Transverse colon (tissue), 4 donors: ENCODE measurements around the gene ZFP92. TPM values are rescaled to one million over a fixed set of nuclear protein-coding genes. Genes with fewer than 3 reads are reported as not detected.

Source experiments
- DNase-seq: peaks from one replicate; pipeline ENCODE4 v3.0.0-alpha.2; 2019
- H3K27ac ChIP-seq, 4 donors: fragments of 200-600 bp; sonication (generic); 2 replicates each; pipeline ENCODE4 v1.5.1; 2016 to 2018; ENCODE audit warnings: inconsistent platforms in 4 of 4
- H3K27me3 ChIP-seq: fragments of 200-600 bp; sonication (generic); 2 replicates; pipeline ENCODE4 v1.5.1; 2017; ENCODE audit warnings: inconsistent platforms
- H3K36me3 ChIP-seq, 4 donors: fragments of 200-600 bp; sonication (generic); 2 replicates each; pipeline ENCODE4 v1.5.1; 2017 to 2019; ENCODE audit warnings: inconsistent platforms in 4 of 4
- H3K4me1 ChIP-seq, 4 donors: fragments of 200-600 bp; sonication (generic); 2 replicates each; pipeline ENCODE4 v1.5.1; 2017 to 2020; ENCODE audit warnings: inconsistent platforms in 4 of 4
- H3K4me3 ChIP-seq, 4 donors: fragments of 200-600 bp; sonication (generic); 1 replicate in 1 of 4; 2 replicates in 3 of 4; pipeline versions ENCODE4 v1.5.1 to v1.6.1; 2017 to 2019; ENCODE audit warnings: inconsistent platforms in 4 of 4
- H3K9me3 ChIP-seq, 2 donors: fragments of 200-600 bp; sonication (generic); 2 replicates each; pipeline ENCODE4 v1.5.1; 2017 to 2019; ENCODE audit warnings: inconsistent platforms in 2 of 2
- EP300 ChIP-seq: sonication (generic); formaldehyde crosslinking; IDR thresholded peaks from one replicate; pipeline ENCODE4 v1.6.1; 2017; ENCODE audit warnings: antibody characterized with exemption, low read depth
- POLR2A ChIP-seq: fragments of 450-650 bp; IDR thresholded peaks from one replicate; pipeline ENCODE4 v1.6.1; 2016; ENCODE audit warnings: antibody characterized with exemption, mild to moderate bottlenecking, moderate library complexity
- POLR2AphosphoS5 ChIP-seq, 3 donors: sonication (generic); formaldehyde crosslinking; IDR thresholded peaks; one replicate each; pipeline ENCODE4 v1.6.1; 2016; ENCODE audit warnings: antibody characterized with exemption in 3 of 3
- WGBS, 2 donors: methylation state at CpG; one replicate each; pipeline ENCODE4 v1.1.5; 2018; ENCODE audit warnings: low coverage in 1 of 2; 5-methylcytosine and 5-hydroxymethylcytosine counted together
- in situ Hi-C, 4 donors: fragments of 200-750 bp; cut with MboI; loops; one replicate each; pipeline versions ENCODE4 v1.15.0 to v1.15.1; 2017; ENCODE audit warnings: low sequenced_read_pairs in 3 of 4, low pct_ligation_motif_present in 1 of 4, low pct_unique_long_range_greater_than_20kb in 1 of 4
- intact Hi-C: fragments of 100-400 bp; cut with DNase I; formaldehyde crosslinking; loops from one replicate; pipeline ENCODE4 v1.15.1; 2023; ENCODE audit warnings: low total_unique reads
- total RNA-seq, 4 donors: library from RNA; depleted of rRNA; stranded (reverse); fragments of >200 nt; gene quantifications; one replicate each; pipeline ENCODE4 v1.1.0, GENCODE V29; 2016
- TF ChIP-seq, protein P1 (sequence below), 5 experiments: fragments of 200-600 bp in 3 of 5; fragments of 450-650 bp in 2 of 5; sonication (generic) in 3 of 5; IDR thresholded peaks; 1 replicate in 2 of 5; 2 replicates in 3 of 5; pipeline ENCODE4 v1.5.1; 2016 to 2017; ENCODE audit warnings: antibody characterized with exemption in 5 of 5, inconsistent platforms in 3 of 5, mild to moderate bottlenecking in 2 of 5, moderate library complexity in 1 of 5

The ZFP92 gene
- total RNA-seq, 4 donors from 2014 or later: 0.27 to 3.0 (median 1.3) TPM

DNA sequence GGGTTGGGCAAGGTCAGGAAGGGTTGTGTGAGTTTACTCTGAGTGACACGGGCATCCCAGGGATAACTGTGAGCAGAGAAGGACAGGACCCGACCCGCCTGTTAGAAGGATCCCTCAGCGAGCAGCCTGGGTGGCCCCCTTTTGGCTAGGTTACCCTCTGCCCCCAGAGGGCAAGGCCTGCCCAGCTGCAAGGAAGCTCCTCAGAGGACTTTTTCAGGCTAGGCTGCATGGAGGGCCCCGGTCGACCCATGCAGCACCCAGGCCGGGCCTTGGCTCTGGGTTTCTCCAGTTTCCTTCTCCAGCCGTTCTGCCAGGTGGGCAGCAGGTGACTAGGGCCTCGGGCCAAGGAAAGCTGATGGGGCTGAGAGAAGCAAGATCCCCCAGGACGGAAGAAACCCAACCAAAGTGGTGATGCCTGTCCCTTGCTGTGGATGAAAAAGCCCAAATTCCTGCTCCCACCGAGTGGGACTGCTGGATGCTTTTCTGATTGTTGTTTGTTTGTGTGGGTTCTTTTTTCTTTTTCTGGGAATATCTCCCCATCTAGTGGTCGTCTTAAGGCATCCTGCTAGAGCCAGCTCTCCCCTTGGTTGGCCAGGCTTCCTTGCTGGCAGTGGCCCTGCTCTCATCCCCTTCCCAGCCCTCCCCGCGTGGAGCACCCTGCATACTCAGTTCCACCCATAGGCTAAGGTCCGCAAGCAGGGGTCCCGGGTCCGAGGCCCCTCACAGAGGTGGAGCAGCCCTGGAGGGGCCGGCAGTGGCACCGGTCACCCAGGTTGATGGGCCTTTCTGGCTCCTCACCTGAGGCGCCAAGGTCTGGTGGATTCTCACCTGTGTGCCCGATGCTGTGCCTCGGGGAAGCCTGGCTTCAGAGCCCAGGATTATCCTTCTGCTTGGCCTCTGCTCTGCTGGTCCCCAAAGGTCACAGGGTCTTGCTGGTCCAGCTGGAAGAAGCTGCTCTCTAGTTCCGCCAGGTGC, 1.8 kb downstream of the ZFP92 start:
- no peak for DNase-seq
- WGBS, 2 donors: 82% methylated on average over 21 of the region's 23 CpGs; no CpG with 5 or more reads in 1 of the 2 donors

DNA sequence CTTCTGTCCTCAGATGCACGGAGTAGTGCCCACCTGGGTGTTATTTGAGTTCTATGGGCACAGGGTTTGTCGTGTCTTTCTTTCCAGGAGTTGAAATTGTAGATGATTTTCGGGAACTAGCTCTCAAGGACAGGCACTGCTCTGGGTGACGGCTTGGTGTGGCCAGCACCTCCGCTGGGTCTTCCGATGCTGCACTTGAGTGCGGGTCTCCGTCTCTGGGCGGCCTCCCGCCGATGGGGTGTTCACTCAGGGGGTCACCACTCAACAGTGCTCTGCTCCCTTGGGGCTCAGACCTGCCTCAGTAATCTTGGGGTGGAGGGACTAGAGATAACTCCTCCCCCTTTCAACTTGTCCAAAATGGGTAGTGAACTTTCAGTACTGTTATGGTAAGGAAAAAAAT, 2.5 kb downstream of the ZFP92 start:
- Histone ChIP-seq H3K9me3 (no peaks in the 10 kb centered on the region), H3K27me3 (peaks cover 5% of the 10 kb centered on the region), H3K4me3 (no peak overlapping the region), H3K36me3 (no peaks in the 10 kb centered on the region), H3K4me1 (peaks cover 0 to 7% (median 3%) of the 10 kb centered on the region in 4 donors), H3K27ac (no peak overlapping the region)
- 85% methylated on average over 11 of the region's 11 CpGs; no CpG with 5 or more reads in 1 of the 2 donors for WGBS, 2 donors
- DNase-seq: no peak
- intact Hi-C loops: no loop called here
- no peak for TF ChIP-seq POLR2AphosphoS5 (IDR thresholded peaks at IDR 0.05)
- in situ Hi-C loops: no loop called here

More for the DNA sequence above, 1.8 kb downstream of the ZFP92 start:
- no peaks in the 10 kb centered on the region for H3K9me3 ChIP-seq
- H3K4me1 ChIP-seq: peaks cover 0 to 7% (median 3%) of the 10 kb centered on the region in 4 donors
- intact Hi-C loops: no loop called here
- peaks cover 5% of the 10 kb centered on the region for H3K27me3 ChIP-seq
- no peak overlapping the region for H3K27ac ChIP-seq
- H3K36me3 ChIP-seq: no peaks in the 10 kb centered on the region
- TF ChIP-seq EP300 (no peak), POLR2AphosphoS5 (IDR thresholded peaks at IDR 0.05) (no peak), POLR2A (no peak)
- TF ChIP-seq, protein P1, sequence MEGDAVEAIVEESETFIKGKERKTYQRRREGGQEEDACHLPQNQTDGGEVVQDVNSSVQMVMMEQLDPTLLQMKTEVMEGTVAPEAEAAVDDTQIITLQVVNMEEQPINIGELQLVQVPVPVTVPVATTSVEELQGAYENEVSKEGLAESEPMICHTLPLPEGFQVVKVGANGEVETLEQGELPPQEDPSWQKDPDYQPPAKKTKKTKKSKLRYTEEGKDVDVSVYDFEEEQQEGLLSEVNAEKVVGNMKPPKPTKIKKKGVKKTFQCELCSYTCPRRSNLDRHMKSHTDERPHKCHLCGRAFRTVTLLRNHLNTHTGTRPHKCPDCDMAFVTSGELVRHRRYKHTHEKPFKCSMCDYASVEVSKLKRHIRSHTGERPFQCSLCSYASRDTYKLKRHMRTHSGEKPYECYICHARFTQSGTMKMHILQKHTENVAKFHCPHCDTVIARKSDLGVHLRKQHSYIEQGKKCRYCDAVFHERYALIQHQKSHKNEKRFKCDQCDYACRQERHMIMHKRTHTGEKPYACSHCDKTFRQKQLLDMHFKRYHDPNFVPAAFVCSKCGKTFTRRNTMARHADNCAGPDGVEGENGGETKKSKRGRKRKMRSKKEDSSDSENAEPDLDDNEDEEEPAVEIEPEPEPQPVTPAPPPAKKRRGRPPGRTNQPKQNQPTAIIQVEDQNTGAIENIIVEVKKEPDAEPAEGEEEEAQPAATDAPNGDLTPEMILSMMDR (IDR thresholded peaks at IDR 0.05): no peak
- H3K4me3 ChIP-seq: no peak overlapping the region
- in situ Hi-C loops: no loop called here

DNA sequence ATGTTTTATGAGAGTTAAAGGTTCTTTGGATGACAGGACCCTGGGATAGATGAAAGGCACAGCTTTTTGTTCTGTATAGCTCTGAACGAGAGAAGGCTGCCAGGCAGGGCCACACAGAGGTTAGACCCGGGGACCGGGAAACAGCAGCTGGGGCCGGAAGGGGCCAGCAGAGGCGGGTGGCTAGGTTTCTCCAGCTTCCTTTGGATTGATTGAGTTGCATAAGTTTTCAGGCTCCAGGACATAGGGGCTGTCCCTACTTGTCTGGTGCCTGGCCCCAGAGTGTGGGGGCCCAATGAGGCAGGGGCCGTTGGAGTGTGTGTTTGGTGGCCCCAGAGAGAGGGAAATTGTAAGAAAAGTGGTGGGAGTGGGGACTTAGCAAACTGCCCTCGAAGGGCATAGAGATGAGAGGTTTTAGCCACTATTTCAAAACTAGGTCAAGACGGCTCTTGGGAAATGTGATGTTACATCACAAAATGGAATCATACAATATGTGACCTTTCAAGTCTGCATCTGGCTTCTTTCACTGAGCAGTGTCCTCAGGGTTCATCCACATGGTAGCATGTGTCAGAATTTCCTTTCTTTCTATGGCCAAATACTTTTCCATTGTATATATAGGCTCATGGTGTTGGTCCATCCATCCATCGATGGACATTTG, 3.7 kb downstream of the ZFP92 start:
- Histone ChIP-seq H3K4me3 (no peak overlapping the region), H3K9me3 (no peaks in the 10 kb centered on the region), H3K27ac (no peak overlapping the region), H3K4me1 (peaks cover 0 to 7% (median 3%) of the 10 kb centered on the region in 4 donors), H3K36me3 (no peaks in the 10 kb centered on the region), H3K27me3 (peaks cover 5% of the 10 kb centered on the region)
- intact Hi-C loops: no loop called here
- 67 to 80% methylated on average over 1 to 9 of the region's 9 CpGs for WGBS, 2 donors
- in situ Hi-C loops: no loop called here
- no peak for DNase-seq
- TF ChIP-seq, protein P1 (IDR thresholded peaks at IDR 0.05): no peak
- TF ChIP-seq POLR2A: no peak
- TF ChIP-seq POLR2AphosphoS5 (IDR thresholded peaks at IDR 0.05): peak; percentile 20 to 34 (median 24)
- no peak for TF ChIP-seq EP300

DNA sequence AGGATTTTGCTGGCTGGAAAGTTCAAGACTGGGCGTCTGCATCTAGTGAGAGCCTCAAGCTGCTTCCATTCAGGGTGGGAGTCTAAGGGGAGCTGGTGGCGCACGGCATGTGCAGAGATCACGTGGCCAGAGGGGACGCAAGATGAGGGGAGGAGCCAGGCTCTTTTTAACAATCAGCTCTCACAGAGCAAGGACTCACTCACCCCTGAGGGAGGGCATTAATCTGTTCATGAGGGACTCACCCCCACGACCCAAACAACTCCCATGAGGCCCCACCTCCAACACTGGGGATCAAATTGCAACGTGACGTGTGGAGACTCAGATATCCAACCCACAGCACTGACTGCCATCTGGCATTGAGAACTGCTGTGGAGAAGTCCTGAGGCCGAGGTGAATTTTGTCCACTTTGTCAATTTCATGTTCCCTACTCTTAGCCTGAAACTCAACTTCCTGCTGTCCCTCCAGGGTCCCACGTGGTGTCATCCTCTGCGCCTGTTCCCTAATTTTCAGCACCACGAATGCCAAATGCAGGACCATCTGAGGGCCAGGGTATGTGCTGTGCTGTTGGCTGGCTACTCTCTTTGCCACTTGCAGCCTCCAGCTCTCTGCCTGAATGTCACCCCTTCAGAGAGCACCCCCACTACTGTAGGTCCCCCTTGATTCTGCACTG, 5.6 kb downstream of the ZFP92 start:
- Histone ChIP-seq H3K36me3 (no peaks in the 10 kb centered on the region), H3K9me3 (no peaks in the 10 kb centered on the region), H3K4me3 (no peak overlapping the region), H3K27me3 (no peaks in the 10 kb centered on the region), H3K4me1 (peaks cover 0 to 5% (median 2%) of the 10 kb centered on the region in 4 donors), H3K27ac (no peak overlapping the region)
- no peak for DNase-seq
- WGBS, 2 donors: 73% methylated on average over 11 of the region's 12 CpGs; no CpG with 5 or more reads in 1 of the 2 donors
- no peak for TF ChIP-seq POLR2AphosphoS5 (IDR thresholded peaks at IDR 0.05)
- TF ChIP-seq, protein P1 (IDR thresholded peaks at IDR 0.05): no peak
- TF ChIP-seq EP300: no peak
- TF ChIP-seq POLR2A: no peak
- intact Hi-C loops: no loop called here
- in situ Hi-C loops: no loop called here
